Lower lobe of right lung (tissue), 2 donors: ENCODE results near the gene RPS8. TPM values are rescaled to one million over a fixed set of nuclear protein-coding genes. Genes with fewer than 3 reads are reported as not detected.
A peak's percentile ranks its signal among the peaks of the same experiment; 100 is the strongest.

Experiments used
- ATAC-seq, 2 donors: fragments of 200-7000 bp; cut with Tn5 transposase; one replicate each; pipeline ENCODE4 v1.9.1; 2020 to 2022; ENCODE audit warnings: mild to moderate bottlenecking in 2 of 2, moderate library complexity in 2 of 2
- DNase-seq: peaks from one replicate; pipeline ENCODE4 v3.0.0-alpha.2; 2020
- H3K27ac ChIP-seq: fragments of 200-600 bp; one replicate; pipeline ENCODE4 v1.8.0; 2022
- H3K27me3 ChIP-seq: fragments of 200-600 bp; one replicate; pipeline ENCODE4 v1.8.0; 2022; ENCODE audit warnings: low read depth
- H3K36me3 ChIP-seq: fragments of 200-600 bp; one replicate; pipeline ENCODE4 v1.8.0; 2022; ENCODE audit warnings: mild to moderate bottlenecking
- H3K4me1 ChIP-seq: fragments of 200-600 bp; one replicate; pipeline ENCODE4 v1.8.0; 2022
- H3K4me3 ChIP-seq: fragments of 200-600 bp; one replicate; pipeline ENCODE4 v1.8.0; 2022; ENCODE audit warnings: mild to moderate bottlenecking
- H3K9me3 ChIP-seq: fragments of 200-600 bp; one replicate; pipeline ENCODE4 v1.8.0; 2022
- CTCF ChIP-seq: fragments of 200-600 bp; IDR thresholded peaks from one replicate; pipeline ENCODE4 v1.8.0; 2022; ENCODE audit warnings: antibody characterized with exemption, mild to moderate bottlenecking
- intact Hi-C: fragments of 100-400 bp; cut with DNase I; formaldehyde crosslinking; loops from one replicate; pipeline ENCODE4 v1.11.0; 2022
- total RNA-seq: library from RNA; stranded (reverse); fragmentation: NEBNext Ultra II Directional; extraction: Animal tissue kit (Norgen Biotek cat#: 25700); gene quantifications from one replicate; pipeline ENCODE4 v1.2.1, GENCODE V29; 2021
- donor health status: DM: no; HTN: yes; CAD: no; lungs with severe emphysema.

Gene RPS8
- total RNA-seq, 1 donor from 2014 or later = 1,341 TPM

- DNase-seq (peak; percentile 98), ATAC-seq (peak; percentile 96 to 97)
- H3K9me3 ChIP-seq = no peaks in the 10 kb centered on the region
- no peaks in the 10 kb centered on the region for H3K27me3 ChIP-seq
- peak within 1 kb of the TSS; percentile 83 for H3K4me3 ChIP-seq
- peak; percentile 89 for TF ChIP-seq CTCF
- peak within 1 kb of the TSS; percentile 92 for H3K27ac ChIP-seq
- H3K36me3 ChIP-seq = peaks cover 25% of the 10 kb centered on the region
- H3K4me1 ChIP-seq = peaks cover 50% of the 10 kb centered on the region
- intact Hi-C loops = no loop called here
Measured at GRCh38 chr1:44799770-44800584, 24.6 kb downstream of the RPS8 start, which contains the start of gene PLK3. Gene PLK3 (plus strand): TSS chr1:44800377. CDS start chr1:44800464, 87 bp downstream.

- intact Hi-C loops = no loop called here
- Histone ChIP-seq H3K4me3 (peak overlapping the region; percentile 83), H3K4me1 (peaks cover 67% of the 10 kb centered on the region), H3K36me3 (peaks cover 42% of the 10 kb centered on the region), H3K9me3 (no peaks in the 10 kb centered on the region), H3K27ac (peak overlapping the region; percentile 92), H3K27me3 (no peaks in the 10 kb centered on the region)
- ATAC-seq (no peak), DNase-seq (peak; percentile 54)
- no peak for TF ChIP-seq CTCF
Measured at GRCh38 chr1:44801491-44802305, 26.4 kb downstream of the RPS8 start.

GRCh38 chr1:44802306-44803061 is 27.1 kb downstream of the RPS8 start:
- Histone ChIP-seq H3K27me3 (no peaks in the 10 kb centered on the region), H3K9me3 (no peaks in the 10 kb centered on the region), H3K4me1 (peaks cover 75% of the 10 kb centered on the region), H3K27ac (peak overlapping the region; percentile 92), H3K36me3 (peaks cover 45% of the 10 kb centered on the region), H3K4me3 (peak overlapping the region; percentile 83)
- TF ChIP-seq CTCF = no peak
- ATAC-seq (no peak), DNase-seq (peak; percentile 50)
- intact Hi-C loops = no loop called here

GRCh38 chr1:44803062-44803311 is 27.6 kb downstream of the RPS8 start:
- H3K27ac ChIP-seq = peak overlapping the region; percentile 92
- intact Hi-C loops = no loop called here
- H3K9me3 ChIP-seq = no peaks in the 10 kb centered on the region
- H3K27me3 ChIP-seq = no peaks in the 10 kb centered on the region
- H3K4me1 ChIP-seq = peaks cover 80% of the 10 kb centered on the region
- peaks cover 45% of the 10 kb centered on the region for H3K36me3 ChIP-seq
- TF ChIP-seq CTCF = no peak
- no peak for DNase-seq
- no peak for ATAC-seq
- no peak overlapping the region for H3K4me3 ChIP-seq

GRCh38 chr1:44803312-44804095 is 28.2 kb downstream of the RPS8 start:
- no peaks in the 10 kb centered on the region for H3K27me3 ChIP-seq
- ATAC-seq (no peak), DNase-seq (peak; percentile 45)
- H3K4me3 ChIP-seq = no peak overlapping the region
- peaks cover 85% of the 10 kb centered on the region for H3K4me1 ChIP-seq
- no peak for TF ChIP-seq CTCF
- H3K9me3 ChIP-seq = no peaks in the 10 kb centered on the region
- intact Hi-C loops = no loop called here
- peaks cover 45% of the 10 kb centered on the region for H3K36me3 ChIP-seq
- peak overlapping the region; percentile 92 for H3K27ac ChIP-seq
